HG02759 (cell line): ENCODE measurements around the gene DGKI.

Experiments
- ATAC-seq: cut with Tn5 transposase; IDR thresholded peaks from one replicate; pipeline ENCODE4 v1.9.1; 2021; ENCODE audit warnings: mild to moderate bottlenecking, moderate library complexity; ENCODE audit not compliant: unreplicated experiment

The DGKI gene

DNA sequence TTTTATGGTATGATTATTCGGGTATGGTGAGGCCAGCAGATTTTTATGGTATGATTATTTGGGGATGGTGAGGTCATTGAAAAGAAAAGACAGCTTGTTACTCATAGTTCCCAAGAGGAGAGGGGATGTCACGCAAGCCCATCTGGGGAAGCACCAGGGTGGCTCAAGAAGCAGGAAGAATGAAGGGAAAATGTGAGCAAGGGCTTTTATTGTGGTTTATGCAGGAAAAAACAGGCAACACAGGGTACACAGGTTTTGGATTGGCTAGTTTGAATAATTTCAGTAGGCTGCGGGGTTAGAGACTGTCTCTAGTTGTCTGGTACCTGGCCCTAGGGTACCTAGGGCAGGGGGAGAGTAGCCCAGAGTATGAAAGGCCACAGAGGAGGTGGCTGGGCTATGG, 26.8 kb upstream of the DGKI start:
- no peak for ATAC-seq

DNA sequence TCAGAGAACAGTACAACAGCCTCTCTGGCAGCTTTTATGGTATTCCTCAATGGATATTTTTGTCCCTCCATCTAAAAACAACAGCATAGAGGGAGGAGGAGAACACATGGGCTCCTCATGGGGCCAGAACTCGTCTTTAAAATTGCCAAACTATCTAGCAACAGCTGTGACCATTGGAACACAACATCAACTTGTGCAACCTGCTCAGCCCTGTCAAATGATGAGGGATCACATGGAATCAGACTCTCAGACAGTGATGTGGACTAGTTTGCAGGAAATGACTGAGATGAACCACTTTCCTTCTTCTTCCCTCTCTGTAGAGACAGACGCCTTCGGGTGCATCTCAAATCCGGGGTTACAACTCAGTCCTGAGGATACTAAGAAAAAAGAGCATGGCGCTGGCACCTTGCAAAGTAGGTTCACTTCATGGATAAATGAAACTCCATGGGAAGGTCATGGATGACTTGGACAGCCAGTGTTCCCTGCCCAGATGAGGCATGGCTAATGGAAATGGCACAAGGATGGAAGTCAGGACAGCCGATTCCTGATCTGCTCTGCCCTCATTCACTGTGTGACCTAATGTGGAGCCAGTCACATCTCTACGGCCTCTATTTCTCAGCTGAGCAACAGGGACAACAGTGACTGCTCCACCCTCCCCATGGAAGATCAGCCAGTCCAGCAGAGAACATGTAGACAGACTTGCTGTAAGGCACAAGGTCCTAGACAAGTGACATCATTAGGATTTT, 24.6 kb upstream of the DGKI start:
- no peak for ATAC-seq

DNA sequence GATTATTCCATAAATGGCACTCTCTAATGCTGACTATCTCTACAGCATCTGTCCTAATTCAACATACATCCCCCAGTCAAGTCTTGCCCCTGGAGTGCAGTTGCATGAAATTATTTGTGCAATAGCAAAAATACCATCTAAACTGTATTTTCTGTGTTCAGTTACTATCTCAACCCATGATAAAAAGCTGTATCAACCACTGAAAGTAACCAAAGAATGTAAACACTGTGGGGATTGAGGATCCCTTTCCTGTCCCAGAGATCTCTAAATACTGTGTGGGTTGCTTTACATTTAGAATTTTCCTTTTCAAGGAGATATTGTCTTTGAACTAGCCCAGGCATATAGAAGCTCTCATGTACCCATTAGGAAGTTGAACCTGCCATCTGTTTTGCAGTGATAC, 23.9 kb upstream of the DGKI start:
- ATAC-seq: no peak

DNA sequence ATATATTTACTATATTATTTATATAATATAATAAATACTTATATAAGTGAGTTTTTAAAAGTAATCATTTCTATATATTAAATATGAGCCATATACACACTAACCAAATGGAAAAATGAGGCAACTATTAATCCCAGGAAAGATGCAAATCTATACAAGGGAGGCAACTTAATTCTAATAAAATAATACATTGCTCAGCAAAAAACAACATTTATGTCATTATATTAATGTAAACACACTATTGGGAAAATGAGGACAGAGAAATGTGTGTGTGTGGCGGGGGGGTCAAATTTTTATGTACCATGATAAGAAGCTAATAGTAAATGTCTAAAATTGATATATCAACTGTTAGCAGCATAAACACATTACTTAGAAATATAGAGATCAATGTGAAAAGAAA, 23.3 kb upstream of the DGKI start:
- no peak for ATAC-seq

DNA sequence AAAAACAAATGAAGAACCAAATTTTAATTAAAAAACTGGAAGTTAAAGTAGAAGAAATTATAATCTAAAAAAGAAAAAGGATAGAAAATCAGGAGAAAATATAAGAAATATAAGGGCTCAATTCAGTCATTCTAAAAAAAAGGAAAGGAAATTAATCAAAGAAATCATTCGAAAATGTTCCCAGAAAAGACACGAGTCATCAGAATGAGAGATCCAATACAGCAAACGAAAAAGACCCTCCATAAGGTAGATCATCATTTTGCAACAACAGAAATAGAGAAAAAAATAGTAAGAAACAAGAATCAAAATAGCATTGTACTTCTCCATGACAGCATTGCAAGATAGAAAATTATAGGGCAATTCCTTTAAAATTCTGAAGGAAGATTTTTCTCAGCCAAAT, 22.5 kb upstream of the DGKI start:
- no peak for ATAC-seq

DNA sequence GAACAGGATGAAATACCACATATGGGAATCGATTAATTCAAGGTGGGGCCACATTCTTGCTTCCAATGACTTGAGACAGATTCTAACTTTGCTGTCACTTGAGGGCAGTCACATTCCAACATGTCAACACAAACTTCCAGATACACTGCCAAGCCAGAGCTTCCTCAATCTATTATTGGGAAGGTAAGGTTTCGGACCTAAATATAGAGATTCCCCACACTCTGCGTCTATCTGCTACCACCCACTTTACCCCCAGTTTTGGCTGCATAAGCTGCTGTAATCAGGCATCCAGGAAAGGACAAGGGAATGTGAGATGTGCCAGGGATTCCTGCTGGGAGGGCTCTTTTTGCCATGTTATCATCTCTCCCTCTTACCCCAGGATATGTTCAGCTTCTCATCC, 20.5 kb upstream of the DGKI start:
- ATAC-seq: no peak

DNA sequence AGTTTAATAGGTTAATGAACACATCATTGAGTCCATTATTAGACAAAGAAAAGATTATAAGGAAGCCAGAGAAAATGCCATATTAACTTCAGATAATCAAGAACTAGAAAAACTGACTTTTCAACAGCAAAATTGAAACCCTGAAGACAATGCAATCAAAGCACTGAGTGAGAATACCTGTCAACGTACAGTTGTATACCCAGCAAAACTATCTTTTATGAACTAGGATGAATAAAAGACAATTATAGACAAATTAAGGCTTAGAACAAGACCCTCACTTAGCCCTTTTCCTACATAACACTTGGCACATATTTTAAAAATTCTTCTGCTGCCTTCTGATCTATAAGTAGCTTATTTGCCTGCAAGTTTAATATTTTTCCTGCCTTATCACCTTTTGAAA, 19.0 kb upstream of the DGKI start:
- ATAC-seq: no peak

DNA sequence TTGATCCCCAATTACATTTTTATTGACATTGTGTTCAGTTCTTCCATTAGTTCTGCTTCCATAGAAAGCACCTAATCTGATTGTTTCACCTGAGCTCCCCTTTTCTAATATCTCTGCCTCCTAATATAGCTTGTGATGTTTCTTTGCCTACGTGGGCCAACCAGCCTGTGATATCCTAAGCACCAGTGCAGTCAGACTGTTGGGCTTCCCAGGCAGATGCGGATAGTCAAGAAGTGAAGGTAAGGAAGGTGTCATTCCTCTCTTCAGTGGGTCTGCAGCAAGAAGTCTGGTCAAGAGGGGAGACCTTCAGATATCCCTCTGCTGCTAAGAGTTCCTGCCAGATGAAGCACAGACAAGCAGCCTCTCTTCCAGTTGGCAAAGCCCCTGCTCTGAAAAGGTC, 16.2 kb upstream of the DGKI start:
- no peak for ATAC-seq

DNA sequence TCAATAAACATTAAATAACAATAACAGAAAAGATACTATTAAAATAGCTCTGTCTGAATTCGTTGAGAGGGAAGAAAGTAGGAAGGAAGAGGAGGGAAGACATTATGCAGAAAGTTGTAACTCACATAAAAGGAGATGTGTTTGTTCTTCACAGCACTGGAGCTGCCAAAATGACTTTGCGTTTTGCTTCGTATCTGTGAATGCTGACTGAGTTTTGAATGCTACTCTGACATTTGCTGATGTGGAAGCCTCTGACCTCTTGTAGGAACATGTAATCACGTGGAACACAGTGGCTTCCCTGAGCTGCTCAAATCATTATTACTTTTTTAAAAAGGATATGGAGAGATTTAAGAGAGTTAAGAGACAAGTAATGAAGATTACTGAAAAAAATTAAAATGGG, 15.6 kb upstream of the DGKI start:
- no peak for ATAC-seq

DNA sequence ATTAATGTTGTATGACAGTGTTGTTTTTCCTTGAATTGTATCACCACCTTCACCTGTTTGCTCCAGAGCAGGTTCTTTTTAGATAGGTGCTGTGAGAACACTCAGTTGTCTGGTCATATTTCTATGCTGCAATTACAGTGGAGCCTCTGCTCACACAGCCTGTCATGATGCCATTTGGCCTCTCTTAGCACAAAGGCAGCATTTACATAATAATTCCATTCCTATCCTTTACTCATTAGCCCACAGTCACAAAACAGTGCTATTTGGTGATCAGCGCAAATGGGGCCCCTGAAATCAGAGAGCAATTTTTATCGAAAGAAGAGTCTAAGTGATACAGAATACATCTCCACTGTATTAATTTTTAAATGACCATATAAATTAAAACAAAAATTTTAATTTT, 13.8 kb upstream of the DGKI start:
- ATAC-seq: no peak

DNA sequence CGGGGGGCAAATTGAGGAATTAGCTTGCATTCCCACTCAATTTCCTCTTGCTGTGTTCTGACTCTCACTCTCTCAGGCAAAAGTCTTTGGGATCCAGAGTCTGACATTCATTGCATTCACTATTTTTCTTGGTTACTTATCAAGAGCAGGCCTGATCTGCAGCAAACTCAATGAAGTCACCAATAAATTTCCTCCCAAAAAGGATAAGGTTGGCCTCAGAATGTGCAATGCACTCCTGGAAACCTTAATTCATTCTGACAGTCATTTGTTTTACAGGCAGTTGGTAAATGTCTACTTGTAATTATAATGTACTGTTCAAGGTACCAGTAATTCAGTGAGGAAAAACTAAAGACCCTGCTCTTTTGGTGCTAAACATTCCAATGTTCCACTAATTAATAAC, 6.3 kb upstream of the DGKI start:
- no peak for ATAC-seq

DNA sequence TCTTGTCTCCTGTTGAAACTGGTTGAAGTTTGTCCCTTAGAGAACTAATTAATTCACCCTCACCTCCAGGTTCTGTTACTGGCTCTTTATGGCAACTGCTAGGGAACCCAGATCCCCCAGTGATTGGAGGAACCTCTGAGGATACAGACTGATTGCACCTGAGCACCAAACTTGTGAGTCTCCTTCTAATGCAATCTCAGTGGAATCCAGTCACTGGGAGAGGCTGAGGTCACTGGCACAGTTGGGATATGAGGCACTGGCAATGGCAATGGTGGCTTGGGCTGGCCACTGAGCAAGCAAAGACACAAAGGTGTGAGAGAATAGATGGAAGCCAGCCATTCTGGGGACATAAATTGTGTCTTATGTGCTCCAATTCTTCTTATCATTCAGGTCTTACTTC, 5.3 kb upstream of the DGKI start:
- ATAC-seq: no peak

DNA sequence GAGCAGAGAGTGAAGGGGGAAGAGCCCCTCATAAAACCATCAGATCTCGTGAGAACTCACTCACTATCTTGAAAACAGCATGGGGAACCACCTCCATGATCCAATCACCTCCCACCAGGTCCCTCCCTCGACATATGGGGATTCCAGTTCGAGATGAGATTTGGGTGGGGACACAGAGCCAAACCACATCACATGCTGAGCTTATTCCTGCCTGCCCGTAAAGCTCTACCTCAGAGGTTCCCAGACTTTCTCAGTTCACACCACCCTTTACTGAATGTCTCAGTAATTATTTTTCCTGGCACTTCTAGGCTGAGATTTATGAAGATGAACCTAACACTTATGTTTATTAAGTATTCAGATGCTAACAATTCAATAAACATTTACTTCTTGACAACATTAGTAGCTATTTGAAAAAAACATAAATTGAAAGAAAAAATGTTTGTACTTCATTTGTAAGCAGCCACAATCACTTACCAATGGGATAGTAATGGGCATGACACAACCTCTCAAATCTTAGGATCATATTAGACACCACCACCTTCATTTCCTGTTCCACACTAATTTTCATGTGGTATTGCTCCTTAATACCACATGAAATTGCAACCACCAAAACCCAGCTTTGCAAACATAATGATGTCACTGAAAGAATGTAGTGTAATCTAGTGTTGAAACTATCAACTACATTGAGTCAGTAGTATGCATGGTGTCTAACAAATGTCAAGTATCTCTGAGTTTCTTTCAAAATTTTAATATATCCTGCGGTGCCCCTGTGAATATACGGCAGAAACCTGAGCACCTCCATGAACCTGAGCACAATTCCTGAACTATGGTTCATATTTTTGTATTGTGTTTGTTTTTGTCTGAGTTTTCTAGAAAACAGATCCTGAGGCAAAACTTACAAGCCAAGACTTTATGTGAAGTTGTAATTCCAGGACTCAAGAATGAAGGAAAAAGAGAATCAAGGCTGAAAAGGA, 4.5 kb upstream of the DGKI start:
- ATAC-seq: no peak

DNA sequence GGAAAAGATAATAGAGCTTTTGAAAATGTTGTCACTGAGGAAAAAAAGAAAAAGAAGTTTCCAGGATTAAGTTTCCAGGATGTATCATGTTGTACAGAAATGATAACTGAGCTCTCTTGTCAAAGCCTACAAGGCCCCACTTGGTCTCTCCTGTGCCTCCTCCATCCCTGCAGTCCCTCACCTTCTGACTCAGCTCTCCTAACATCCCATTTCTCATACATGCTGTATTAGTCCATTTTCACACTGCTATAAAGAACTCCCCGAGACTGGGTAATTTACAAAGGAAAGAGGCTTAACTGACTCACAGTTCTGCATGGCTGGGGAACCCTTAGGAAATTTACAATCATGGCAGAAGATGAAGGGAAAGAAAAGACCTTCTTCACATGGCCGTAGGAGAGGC, 3.8 kb upstream of the DGKI start:
- no peak for ATAC-seq

DNA sequence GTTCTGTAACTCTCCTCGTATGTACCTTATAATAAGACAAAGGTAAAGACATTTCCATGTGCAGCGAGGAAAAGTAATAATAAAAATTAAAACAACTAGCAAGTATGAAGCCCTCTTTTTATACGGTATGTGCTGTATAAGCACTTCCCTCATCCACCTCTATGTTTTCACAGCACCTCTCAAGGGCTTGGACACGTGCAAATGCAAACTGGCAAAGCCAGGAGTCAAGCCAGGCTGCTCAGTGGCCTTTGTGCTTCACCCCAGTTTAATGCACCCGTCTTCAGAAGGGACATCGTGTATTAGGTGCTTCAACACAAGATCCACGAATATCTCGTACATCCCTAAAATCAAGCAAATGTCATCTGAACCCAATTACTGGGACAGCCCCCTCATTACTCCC, 1.3 kb upstream of the DGKI start:
- no peak for ATAC-seq

DNA sequence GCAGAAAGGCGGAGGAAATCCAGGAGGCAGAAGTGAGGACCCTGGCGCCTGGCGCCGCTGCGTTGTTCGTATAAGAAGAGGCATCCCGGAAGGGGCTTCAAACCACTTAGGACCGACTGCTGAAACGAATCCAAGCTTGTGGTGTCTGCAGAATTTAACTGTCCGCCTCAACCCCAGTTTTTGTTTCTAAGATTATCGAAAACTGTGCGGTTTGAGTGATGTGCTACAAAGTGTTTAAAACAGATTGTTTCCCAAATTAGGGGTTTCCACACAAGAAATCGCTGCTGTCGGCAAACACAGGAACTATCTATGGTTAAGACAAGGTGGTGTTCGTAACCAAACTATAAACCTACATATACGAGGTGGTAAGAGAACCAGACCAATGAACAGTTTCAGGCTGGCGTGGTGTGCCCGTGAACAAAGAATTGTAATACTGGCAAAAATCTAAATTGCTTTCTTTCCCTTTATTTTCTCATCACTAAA, 835 bp upstream of the DGKI start:
- ATAC-seq: peak; percentile 20

DNA sequence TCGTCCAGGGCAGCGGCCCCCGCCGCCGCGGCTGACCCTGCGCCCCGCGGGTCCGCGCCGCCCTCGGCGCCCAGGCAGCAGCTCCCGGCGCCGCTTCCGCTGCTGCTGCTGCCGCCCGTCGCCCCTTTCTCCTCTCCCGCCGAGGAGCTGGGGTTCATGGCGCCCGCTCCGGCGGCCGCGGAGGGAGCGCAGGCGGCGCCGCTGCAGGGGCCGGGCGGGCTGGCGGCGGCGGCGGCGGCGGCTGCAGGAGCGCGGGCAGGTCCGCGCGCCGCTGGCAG, 286 bp downstream of the DGKI start:
- ATAC-seq: no peak

DNA sequence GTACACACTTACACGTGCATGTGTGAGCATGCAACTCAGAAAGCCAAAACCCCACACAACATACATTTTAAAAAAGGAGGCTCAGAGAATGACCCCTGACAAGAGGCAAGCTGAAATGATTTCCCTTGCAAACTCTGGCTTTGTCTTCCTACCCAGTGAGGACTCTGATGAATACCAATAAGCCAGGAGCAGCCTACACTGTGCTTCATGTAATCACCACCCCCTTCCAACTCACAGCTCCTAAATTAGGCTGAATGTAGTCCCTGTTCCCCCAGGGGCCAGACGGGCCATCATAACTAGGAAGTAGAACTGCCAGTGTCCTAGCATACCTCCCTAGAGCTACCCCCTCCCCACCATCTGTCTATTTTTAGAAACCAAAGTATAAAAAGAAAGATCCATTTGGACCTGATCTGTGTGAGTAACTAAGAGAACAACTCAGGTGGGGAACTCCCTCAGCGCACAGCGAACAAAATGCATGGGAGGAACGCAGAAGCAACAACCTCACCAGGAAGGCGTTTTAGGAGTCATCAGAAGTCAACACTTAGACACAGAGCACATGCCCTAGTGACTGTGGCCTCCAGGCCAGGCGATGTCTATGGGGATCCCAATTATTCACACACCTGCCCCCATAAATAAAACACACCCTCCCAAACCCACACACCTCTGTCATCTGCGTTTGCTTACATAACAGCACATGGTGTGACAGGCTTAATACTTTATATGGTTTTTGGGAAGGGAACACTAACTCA, 1.9 kb downstream of the DGKI start:
- ATAC-seq: no peak

DNA sequence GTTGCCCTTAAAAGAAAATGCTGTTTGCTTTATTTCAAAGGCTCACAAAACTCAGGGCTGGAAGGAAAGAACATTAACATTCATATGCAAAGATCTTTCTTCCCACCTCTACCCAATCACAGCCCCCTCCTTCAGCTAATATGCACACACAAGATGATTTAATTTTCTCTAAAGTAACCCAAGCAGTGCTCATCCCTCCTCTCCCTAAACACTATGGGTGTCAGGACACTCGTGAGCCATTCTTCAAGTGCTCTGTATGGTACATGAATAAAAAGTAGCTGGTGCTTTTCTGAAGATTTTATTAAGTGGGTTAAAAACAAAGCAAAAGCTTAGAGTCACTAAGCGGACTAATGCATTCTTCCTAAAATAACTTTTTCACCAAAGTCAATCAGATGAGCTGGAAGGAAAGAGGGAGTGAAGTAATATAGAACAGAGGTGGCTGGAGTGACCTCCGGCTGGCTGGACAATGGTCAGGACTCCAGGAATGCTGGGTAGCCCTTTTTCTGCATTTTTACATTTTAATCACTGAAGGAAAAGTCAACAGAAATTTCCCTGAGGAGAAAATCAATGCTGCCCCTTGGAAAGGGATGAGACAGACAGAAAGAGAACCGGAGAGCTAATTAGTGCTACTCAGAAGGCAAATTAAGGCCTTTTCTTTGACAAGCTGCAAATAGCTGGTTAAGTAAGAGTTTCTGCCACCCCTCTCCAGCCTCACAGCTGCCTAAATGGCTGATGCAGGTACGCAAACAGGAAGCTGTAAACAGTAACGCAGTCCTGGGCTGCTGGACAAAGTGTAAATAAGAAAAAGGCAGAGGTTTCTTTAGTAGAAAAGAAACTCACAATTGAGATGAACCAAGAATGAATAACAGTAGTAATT, 6.6 kb downstream of the DGKI start:
- no peak for ATAC-seq

DNA sequence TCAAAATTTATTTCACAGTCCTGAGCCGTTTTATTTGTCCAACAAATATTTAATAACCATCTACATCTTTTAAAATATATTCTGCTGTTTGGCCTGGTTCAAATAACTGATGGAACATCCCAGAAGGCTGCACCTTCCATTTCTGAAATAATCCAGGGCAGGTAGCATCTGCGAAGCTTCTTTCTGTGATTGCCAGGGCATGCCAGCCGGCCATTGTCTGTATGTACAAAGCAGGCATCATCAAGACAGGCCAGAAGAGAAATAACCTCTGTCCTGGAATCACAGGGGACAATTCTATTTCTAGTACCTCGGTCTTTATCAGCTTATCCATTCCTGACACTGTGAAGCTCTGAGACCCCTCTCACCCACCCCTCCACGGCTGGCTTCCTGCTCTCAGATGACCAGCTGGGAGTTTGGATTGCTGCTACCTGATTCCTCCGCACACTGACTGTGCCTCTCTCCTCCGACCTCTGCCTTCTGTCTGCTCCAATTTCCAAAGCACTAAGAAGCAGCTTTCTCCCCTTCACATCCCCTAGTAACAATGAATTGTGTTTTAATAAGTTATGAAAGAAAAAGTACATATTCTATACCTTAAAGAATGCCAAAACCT, 8.0 kb downstream of the DGKI start:
- ATAC-seq: no peak
